Measurements from ENCODE around the gene ATRN. TPM values are rescaled to one million over a fixed set of nuclear protein-coding genes. Genes with fewer than 3 reads are reported as not detected.

ATRN gene
- polyA plus RNA-seq, 1 donor (not counting 4 experiments of a cell fraction or from before 2014, with no cell fraction given), result 49.9 TPM

DNA sequence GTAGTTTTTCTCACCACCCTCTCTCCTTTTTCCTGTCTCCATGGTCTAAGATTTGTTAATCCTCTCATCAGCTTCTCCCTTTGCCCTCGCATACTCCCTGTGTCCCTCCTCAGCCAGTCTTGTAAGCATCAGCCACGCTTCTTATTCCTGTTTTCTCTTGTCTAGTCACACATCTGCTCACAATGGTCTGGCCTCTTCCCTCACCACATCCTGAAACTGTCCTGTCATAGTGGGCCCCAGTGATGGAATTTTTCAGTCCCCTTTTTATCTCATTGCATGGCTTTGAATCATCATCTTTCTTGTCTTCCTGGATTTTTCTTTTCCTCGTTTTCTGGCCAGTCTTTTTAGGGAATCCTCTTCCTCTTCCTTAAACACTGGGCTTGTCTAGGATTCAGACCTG is 135.2 kb downstream of the ATRN start:
- Histone ChIP-seq H3K79me2 (ENCODE audit: control insufficient read depth, insufficient read depth, low read length) (no peaks in the 10 kb centered on the region), H3K4me2 (ENCODE audit: control insufficient read depth, extremely low read depth, insufficient read depth, low read depth, low read length) (no peak overlapping the region), H2AFZ (ENCODE audit: control insufficient read depth, low read length) (peak overlapping the region; percentile 37), H3K9me3 (ENCODE audit: control insufficient read depth, low read depth, low read length) (no peaks in the 10 kb centered on the region), H3K27me3 (ENCODE audit: control insufficient read depth, extremely low read depth, insufficient read depth, low read length) (no peaks in the 10 kb centered on the region), H4K20me1 (ENCODE audit: control insufficient read depth, extremely low read depth, insufficient read depth, low read length) (no peaks in the 10 kb centered on the region), H3K36me3 (ENCODE audit: control insufficient read depth in 2 of 2, extremely low read depth in 1 of 2, insufficient read depth in 2 of 2, low read length in 2 of 2) (peaks cover 5 to 10% of the 10 kb centered on the region in 2 experiments), H3K9ac (ENCODE audit: control insufficient read depth, extremely low read depth, insufficient read depth, low read length) (no peak overlapping the region), H3K4me3 (ENCODE audit: control insufficient read depth in 2 of 3, extremely low read depth in 1 of 3, insufficient read depth in 2 of 3, low read depth in 1 of 3, low read length in 3 of 3) (no peak overlapping the region), H3K27ac (ENCODE audit: control insufficient read depth, insufficient read depth, low read length) (no peak overlapping the region), H3K9me1 (ENCODE audit: control insufficient read depth, extremely low read depth, insufficient read depth, low read length) (no peaks in the 10 kb centered on the region), H3K4me1 (ENCODE audit: control insufficient read depth, extremely low read depth, insufficient read depth, low read length) (peaks cover 7% of the 10 kb centered on the region)
- TF ChIP-seq, protein P1, sequence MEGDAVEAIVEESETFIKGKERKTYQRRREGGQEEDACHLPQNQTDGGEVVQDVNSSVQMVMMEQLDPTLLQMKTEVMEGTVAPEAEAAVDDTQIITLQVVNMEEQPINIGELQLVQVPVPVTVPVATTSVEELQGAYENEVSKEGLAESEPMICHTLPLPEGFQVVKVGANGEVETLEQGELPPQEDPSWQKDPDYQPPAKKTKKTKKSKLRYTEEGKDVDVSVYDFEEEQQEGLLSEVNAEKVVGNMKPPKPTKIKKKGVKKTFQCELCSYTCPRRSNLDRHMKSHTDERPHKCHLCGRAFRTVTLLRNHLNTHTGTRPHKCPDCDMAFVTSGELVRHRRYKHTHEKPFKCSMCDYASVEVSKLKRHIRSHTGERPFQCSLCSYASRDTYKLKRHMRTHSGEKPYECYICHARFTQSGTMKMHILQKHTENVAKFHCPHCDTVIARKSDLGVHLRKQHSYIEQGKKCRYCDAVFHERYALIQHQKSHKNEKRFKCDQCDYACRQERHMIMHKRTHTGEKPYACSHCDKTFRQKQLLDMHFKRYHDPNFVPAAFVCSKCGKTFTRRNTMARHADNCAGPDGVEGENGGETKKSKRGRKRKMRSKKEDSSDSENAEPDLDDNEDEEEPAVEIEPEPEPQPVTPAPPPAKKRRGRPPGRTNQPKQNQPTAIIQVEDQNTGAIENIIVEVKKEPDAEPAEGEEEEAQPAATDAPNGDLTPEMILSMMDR (optimal IDR thresholded peaks at IDR 0.05 in 1 of 3, IDR thresholded peaks at IDR 0.05 in 1 of 3, conservative IDR thresholded peaks at IDR 0.05 in 1 of 3; ENCODE audit: extremely low read depth in 1 of 3, insufficient read depth in 2 of 3, low read length in 3 of 3), result no peak
- no peak for TF ChIP-seq EZH2 (IDR thresholded peaks at IDR 0.05; ENCODE audit: low read length)
- DNase-seq (ENCODE audit: low read depth, low spot score) (no peak), FAIRE-seq (no peak)
- dilution Hi-C loops (cut with MboI; ENCODE audit: extremely low pct_ligation_motif_present, low sequenced_read_pairs), result no loop called here

DNA sequence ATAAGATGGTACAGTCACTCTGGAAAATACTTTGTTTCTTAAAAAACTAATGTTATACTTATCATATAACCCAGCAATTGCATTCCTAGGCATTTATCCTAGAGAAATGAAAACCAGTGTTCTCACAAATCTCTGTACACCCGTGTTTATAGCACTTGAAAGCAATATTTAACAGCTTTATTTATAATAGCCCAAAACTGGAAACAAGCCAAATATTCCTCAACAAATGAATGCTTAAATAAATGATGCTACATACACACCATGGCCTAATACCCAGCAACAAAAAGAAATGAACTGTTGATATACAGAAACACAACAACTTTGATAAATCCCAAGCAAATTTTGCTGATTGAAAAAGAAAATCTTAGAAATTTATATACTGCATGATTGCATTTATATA is 141.1 kb downstream of the ATRN start:
- no peak for DNase-seq (ENCODE audit: low read depth, low spot score)
- no peaks in the 10 kb centered on the region for H3K4me1 ChIP-seq (ENCODE audit: control insufficient read depth, extremely low read depth, insufficient read depth, low read length)
- no peaks in the 10 kb centered on the region for H3K27me3 ChIP-seq (ENCODE audit: control insufficient read depth, extremely low read depth, insufficient read depth, low read length)
- no peak overlapping the region for H3K4me3 ChIP-seq (ENCODE audit: control insufficient read depth in 2 of 3, extremely low read depth in 1 of 3, insufficient read depth in 2 of 3, low read depth in 1 of 3, low read length in 3 of 3)
- no peak for FAIRE-seq
- dilution Hi-C loops (cut with MboI; ENCODE audit: extremely low pct_ligation_motif_present, low sequenced_read_pairs), result no loop called here
- no peak overlapping the region for H3K4me2 ChIP-seq (ENCODE audit: control insufficient read depth, extremely low read depth, insufficient read depth, low read depth, low read length)
- H2AFZ ChIP-seq (ENCODE audit: control insufficient read depth, low read length), result no peak overlapping the region
- no peaks in the 10 kb centered on the region for H3K9me3 ChIP-seq (ENCODE audit: control insufficient read depth, low read depth, low read length)
- peaks cover 4 to 5% of the 10 kb centered on the region in 2 experiments for H3K36me3 ChIP-seq (ENCODE audit: control insufficient read depth in 2 of 2, extremely low read depth in 1 of 2, insufficient read depth in 2 of 2, low read length in 2 of 2)
- no peak overlapping the region for H3K27ac ChIP-seq (ENCODE audit: control insufficient read depth, insufficient read depth, low read length)
- H3K79me2 ChIP-seq (ENCODE audit: control insufficient read depth, insufficient read depth, low read length), result no peaks in the 10 kb centered on the region
- H3K9me1 ChIP-seq (ENCODE audit: control insufficient read depth, extremely low read depth, insufficient read depth, low read length), result no peaks in the 10 kb centered on the region
- TF ChIP-seq, protein P1 (optimal IDR thresholded peaks at IDR 0.05 in 1 of 3, IDR thresholded peaks at IDR 0.05 in 1 of 3, conservative IDR thresholded peaks at IDR 0.05 in 1 of 3; ENCODE audit: extremely low read depth in 1 of 3, insufficient read depth in 2 of 3, low read length in 3 of 3), result no peak
- no peak for TF ChIP-seq EZH2 (IDR thresholded peaks at IDR 0.05; ENCODE audit: low read length)
- no peaks in the 10 kb centered on the region for H4K20me1 ChIP-seq (ENCODE audit: control insufficient read depth, extremely low read depth, insufficient read depth, low read length)
- H3K9ac ChIP-seq (ENCODE audit: control insufficient read depth, extremely low read depth, insufficient read depth, low read length), result no peak overlapping the region

Measured in keratinocyte (primary cell).